Gastrocnemius medialis (tissue), 4 donors: ENCODE data around the gene PABPC1L. TPM values are rescaled to one million over a fixed set of nuclear protein-coding genes. Genes with fewer than 3 reads are reported as not detected.
A peak's percentile ranks its signal among the peaks of the same experiment; 100 is the strongest.

ENCODE experiments used
- ATAC-seq, 2 donors: fragments of 150-250 bp; one replicate each; pipeline ENCODE4 v1.9.1; 2016
- DNase-seq, 2 donors: peaks; one replicate each; pipeline ENCODE4 v3.0.0-alpha.2; 2019
- H3K27ac ChIP-seq, 4 donors: fragments of 200-600 bp; sonication (generic); 1 replicate in 1 of 4; 2 replicates in 3 of 4; pipeline ENCODE4 v1.5.1; 2016 to 2018; ENCODE audit warnings: mild to moderate bottlenecking in 2 of 4, moderate library complexity in 1 of 4
- H3K27me3 ChIP-seq, 3 donors: fragments of 200-600 bp; sonication (generic) in 2 of 3; 1 replicate in 1 of 3; 2 replicates in 2 of 3; pipeline versions ENCODE4 v1.5.1 to v1.6.0; 2016 to 2019; ENCODE audit warnings: mild to moderate bottlenecking in 1 of 3, moderate library complexity in 1 of 3
- H3K36me3 ChIP-seq, 2 donors: fragments of 200-600 bp; sonication (generic) in 1 of 2; one replicate each; pipeline ENCODE4 v1.5.1; 2017 to 2018
- H3K4me1 ChIP-seq, 2 donors: fragments of 200-600 bp; sonication (generic) in 1 of 2; one replicate each; pipeline ENCODE4 v1.5.1; 2016 to 2017; ENCODE audit warnings: mild to moderate bottlenecking in 2 of 2
- H3K4me3 ChIP-seq, 4 donors: fragments of 200-600 bp; sonication (generic) in 3 of 4; 1 replicate in 1 of 4; 2 replicates in 3 of 4; pipeline ENCODE4 v1.5.1; 2016 to 2019; ENCODE audit warnings: mild to moderate bottlenecking in 2 of 4
- H3K9me3 ChIP-seq, 3 donors: fragments of 200-600 bp; sonication (generic) in 2 of 3; 1 replicate in 1 of 3; 2 replicates in 2 of 3; pipeline ENCODE4 v1.5.1; 2016 to 2019
- CTCF ChIP-seq, 5 experiments: fragments of 450-650 bp in 3 of 5; fragments of 200-600 bp in 2 of 5; sonication (generic) in 2 of 5; IDR thresholded peaks in 4 of 5; conservative IDR thresholded peaks in 1 of 5; 1 replicate in 4 of 5; 2 replicates in 1 of 5; pipeline ENCODE4 v1.5.1; 2016 to 2019; ENCODE audit warnings: antibody characterized with exemption in 5 of 5, mild to moderate bottlenecking in 3 of 5, moderate library complexity in 3 of 5
- POLR2A ChIP-seq, 2 donors: fragments of 450-650 bp; IDR thresholded peaks; one replicate each; pipeline ENCODE4 v1.6.1; 2017; ENCODE audit warnings: antibody characterized with exemption in 2 of 2, mild to moderate bottlenecking in 2 of 2, moderate library complexity in 2 of 2
- in situ Hi-C, 4 donors: fragments of 200-750 bp; cut with MboI; loops; one replicate each; pipeline versions ENCODE4 v1.15.0 to v1.8.0; 2017; ENCODE audit warnings: low sequenced_read_pairs in 4 of 4
- intact Hi-C: fragments of 100-400 bp; cut with DNase I; formaldehyde crosslinking; loops from one replicate; pipeline ENCODE4 v1.15.1; 2023; ENCODE audit warnings: low total_unique reads
- total RNA-seq, 4 donors: library from RNA; depleted of rRNA; stranded (reverse); fragments of >200 nt; gene quantifications; one replicate each; pipeline versions ENCODE4 v1.1.0 to v1.2.3, GENCODE V29; 2016

PABPC1L gene
- total RNA-seq, 4 donors from 2014 or later: 0.22 to 3.8 (median 0.54) TPM

DNA sequence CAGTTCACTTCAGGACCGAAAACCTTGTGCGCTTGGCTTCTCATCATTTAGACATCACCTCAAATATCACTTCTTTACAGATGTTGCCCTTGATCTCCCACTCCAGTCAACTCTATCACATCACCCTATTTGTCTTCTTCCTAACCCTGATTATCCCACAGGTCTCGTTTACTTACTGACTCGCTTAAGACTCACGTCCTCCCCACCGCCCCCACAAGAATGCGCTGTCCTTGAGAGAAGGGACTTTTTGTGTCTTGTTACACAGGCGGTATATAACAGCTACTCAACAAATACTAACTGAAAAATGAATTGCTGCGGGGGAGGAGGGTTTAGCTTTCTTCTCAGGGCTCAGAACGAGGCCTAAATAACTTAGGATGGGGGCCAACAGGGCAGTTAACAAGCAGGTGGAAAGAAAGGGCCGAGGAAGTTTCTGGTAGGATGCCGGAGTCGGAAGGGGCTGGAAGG, 49.8 kb downstream of the PABPC1L start:
- no peaks in the 10 kb centered on the region for H3K27me3 ChIP-seq
- DNase-seq (no peak), ATAC-seq (peak in 1 of 2 donors; percentile 43)
- H3K36me3 ChIP-seq: peaks cover 0 to 17% of the 10 kb centered on the region in 2 donors
- peak overlapping the region; percentile 70 to 96 (median 82) for H3K4me3 ChIP-seq
- no peaks in the 10 kb centered on the region for H3K9me3 ChIP-seq
- H3K4me1 ChIP-seq: peaks cover 17 to 20% of the 10 kb centered on the region in 2 donors
- peak overlapping the region; percentile 80 to 91 (median 86) for H3K27ac ChIP-seq
- in situ Hi-C loops (loop anchor here in 1 of 4 donors (25.0 kb wide), 1 partner anchor 103 kb away; no protein-coding TSS in a partner anchor), intact Hi-C loops (loop anchor here (2.0 to 10.0 kb wide), 3 partner anchors 75 to 1365 kb away; partner anchors contain the start of genes IFT52, OSER1 and YWHAB)
- TF ChIP-seq POLR2A (IDR thresholded peaks at IDR 0.05): no peak
- TF ChIP-seq CTCF (IDR thresholded peaks at IDR 0.05 in 4 of 5, conservative IDR thresholded peaks at IDR 0.05 in 1 of 5): peak in 1 of 5 experiments; percentile 10

DNA sequence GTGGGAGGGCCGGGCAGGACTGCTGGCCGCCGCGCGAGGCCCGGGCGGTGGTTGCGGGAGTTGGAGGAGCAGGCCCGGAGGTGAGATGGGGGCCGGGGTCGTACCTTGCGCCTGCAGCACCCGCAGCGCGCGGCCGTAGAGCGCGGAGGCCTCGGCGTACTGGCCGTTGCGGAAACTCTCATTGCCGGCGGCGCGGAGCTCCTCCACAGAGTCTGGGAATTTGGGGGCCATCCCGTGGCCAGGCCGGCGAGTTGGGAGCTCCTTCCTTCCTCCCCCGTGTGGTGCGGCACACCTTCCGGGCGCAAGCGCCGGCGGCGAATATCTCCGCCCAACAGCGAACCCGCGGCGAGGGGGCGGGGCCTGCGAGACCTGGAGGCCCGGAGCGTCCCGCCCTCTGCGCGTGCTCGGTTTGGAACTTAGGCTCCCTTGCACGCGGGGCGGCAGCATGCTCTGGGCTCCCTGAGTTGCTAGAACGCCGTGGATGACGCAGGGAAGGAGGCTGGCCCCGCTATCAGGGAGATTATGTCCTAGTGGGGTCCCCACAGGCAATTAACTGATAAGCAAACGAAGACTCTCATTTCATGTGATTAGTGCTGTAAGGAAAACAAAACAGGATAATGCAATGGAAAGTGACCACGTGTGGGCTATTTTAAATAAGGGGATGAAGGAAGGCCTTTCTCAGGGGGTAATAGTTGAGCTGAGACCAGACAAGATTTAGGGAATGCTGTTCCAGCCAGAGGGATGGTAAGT, 50.4 kb downstream of the PABPC1L start, which contains the start of gene TOMM34:
TSS of gene TOMM34 (minus strand) at position 295 of the 750 bp plus-strand sequence. CDS start at position 231, 64 bp downstream.
- intact Hi-C loops: loop anchor here (2.0 to 10.0 kb wide), 3 partner anchors 75 to 1365 kb away; partner anchors contain the start of genes IFT52, OSER1 and YWHAB

GRCh38 chr20:44961011-44961869, 51.4 kb downstream of the PABPC1L start:
- Histone ChIP-seq H3K4me1 (peaks cover 20 to 23% of the 10 kb centered on the region in 2 donors), H3K9me3 (no peaks in the 10 kb centered on the region), H3K27ac (peak overlapping the region; percentile 80 to 91 (median 86)), H3K36me3 (peaks cover 0 to 2% of the 10 kb centered on the region in 2 donors), H3K4me3 (peak overlapping the region in 1 of 4 donors; percentile 84), H3K27me3 (no peaks in the 10 kb centered on the region)
- ATAC-seq (no peak), DNase-seq (no peak)
- TF ChIP-seq POLR2A (IDR thresholded peaks at IDR 0.05) (no peak), CTCF (IDR thresholded peaks at IDR 0.05 in 4 of 5, conservative IDR thresholded peaks at IDR 0.05 in 1 of 5) (no peak)
- intact Hi-C loops: loop anchor here (2.0 to 10.0 kb wide), 3 partner anchors 76 to 1366 kb away; partner anchors contain the start of genes IFT52, OSER1 and YWHAB
- in situ Hi-C loops: loop anchor here in 1 of 4 donors (25.0 kb wide), 1 partner anchor 101 kb away; no protein-coding TSS in a partner anchor

More for the DNA sequence above, 50.4 kb downstream of the PABPC1L start, which contains the start of gene TOMM34:
- peak within 1 kb of the TSS; percentile 70 to 96 (median 82) for H3K4me3 ChIP-seq
- H3K27ac ChIP-seq: peak within 1 kb of the TSS; percentile 80 to 91 (median 86)
- H3K4me1 ChIP-seq: peaks cover 17 to 20% of the 10 kb centered on the region in 2 donors
- peaks cover 0 to 11% of the 10 kb centered on the region in 2 donors for H3K36me3 ChIP-seq
- DNase-seq: peak; percentile 90 to 91
- in situ Hi-C loops: loop anchor here in 1 of 4 donors (25.0 kb wide), 1 partner anchor 102 kb away; no protein-coding TSS in a partner anchor
- TF ChIP-seq CTCF (IDR thresholded peaks at IDR 0.05 in 4 of 5, conservative IDR thresholded peaks at IDR 0.05 in 1 of 5): peak in 1 of 5 experiments; percentile 8
- TF ChIP-seq POLR2A (IDR thresholded peaks at IDR 0.05): peak; percentile 82 to 92
- no peaks in the 10 kb centered on the region for H3K9me3 ChIP-seq
- H3K27me3 ChIP-seq: no peaks in the 10 kb centered on the region
- ATAC-seq: peak; percentile 96 to 97

DNA sequence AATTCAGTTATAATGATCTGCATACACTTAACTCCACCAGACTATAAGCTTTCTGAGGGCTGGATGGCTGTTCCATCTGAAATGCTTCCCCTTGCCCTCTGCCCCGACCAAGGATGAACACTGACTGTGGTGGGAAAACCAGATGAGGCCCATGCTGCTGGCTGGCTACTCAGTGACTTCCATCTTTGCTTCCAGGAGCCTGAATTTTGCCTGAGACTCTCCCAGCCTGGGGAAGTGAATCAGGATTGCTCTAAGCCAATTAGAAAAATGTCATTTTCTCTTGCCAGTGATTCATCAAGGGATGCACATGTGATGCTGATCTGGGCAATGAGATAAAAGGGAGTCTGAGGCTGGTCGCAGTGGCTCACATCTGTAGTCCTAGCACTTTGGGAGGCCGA, 52.0 kb downstream of the PABPC1L start:
- DNase-seq: no peak
- Histone ChIP-seq H3K9me3 (no peaks in the 10 kb centered on the region), H3K36me3 (no peaks in the 10 kb centered on the region), H3K27me3 (no peaks in the 10 kb centered on the region), H3K4me3 (no peak overlapping the region), H3K27ac (no peak overlapping the region), H3K4me1 (peaks cover 23 to 25% of the 10 kb centered on the region in 2 donors)
- no peak for ATAC-seq
- intact Hi-C loops (loop anchor here (2.0 to 10.0 kb wide), 3 partner anchors 77 to 1367 kb away; partner anchors contain the start of genes IFT52, OSER1 and YWHAB), in situ Hi-C loops (loop anchor here in 1 of 4 donors (25.0 kb wide), 1 partner anchor 100 kb away; no protein-coding TSS in a partner anchor)
- TF ChIP-seq POLR2A (IDR thresholded peaks at IDR 0.05) (no peak), CTCF (IDR thresholded peaks at IDR 0.05 in 4 of 5, conservative IDR thresholded peaks at IDR 0.05 in 1 of 5) (no peak)
